Hepatocyte (in vitro differentiated cells): ENCODE results near the gene IKZF2. TPM values are rescaled to one million over a fixed set of nuclear protein-coding genes. Genes with fewer than 3 reads are reported as not detected.

Experiments
- DNase-seq: peaks from one replicate; pipeline ENCODE4 v3.0.0-alpha.2; 2016; ENCODE audit warnings: low spot score
- H2AFZ ChIP-seq: fragments of 200-600 bp; sonication (generic); 2 replicates; pipeline ENCODE4 v1.6.0; 2016; ENCODE audit warnings: antibody characterized with exemption, mild to moderate bottlenecking
- H3K27ac ChIP-seq: fragments of 200-600 bp; sonication (generic); 2 replicates; pipeline ENCODE4 v1.5.1; 2016; ENCODE audit warnings: mild to moderate bottlenecking
- H3K27me3 ChIP-seq: fragments of 200-600 bp; sonication (generic); 2 replicates; pipeline ENCODE4 v1.6.1; 2016
- H3K36me3 ChIP-seq: fragments of 200-600 bp; sonication (generic); replicated peaks from 2 replicates; pipeline ENCODE4 v1.5.1; 2016; ENCODE audit warnings: low read depth; ENCODE audit not compliant: insufficient read depth
- H3K4me1 ChIP-seq: fragments of 200-600 bp; sonication (generic); 2 replicates; pipeline ENCODE4 v1.5.1; 2016; ENCODE audit warnings: mild to moderate bottlenecking, moderate library complexity; ENCODE audit not compliant: insufficient read depth
- H3K4me2 ChIP-seq: fragments of 200-600 bp; sonication (generic); 2 replicates; pipeline ENCODE4 v1.6.0; 2016
- H3K4me3 ChIP-seq: fragments of 200-600 bp; sonication (generic); 2 replicates; pipeline ENCODE4 v1.5.1; 2016; ENCODE audit warnings: mild to moderate bottlenecking
- H3K79me2 ChIP-seq: fragments of 200-600 bp; sonication (generic); 2 replicates; pipeline ENCODE4 v1.6.0; 2017; ENCODE audit warnings: mild to moderate bottlenecking
- H3K9me2 ChIP-seq: fragments of 200-600 bp; sonication (generic); replicated peaks from 2 replicates; pipeline ENCODE4 v1.6.0; 2017; ENCODE audit warnings: mild to moderate bottlenecking; ENCODE audit not compliant: insufficient read depth
- H3K9me3 ChIP-seq: fragments of 200-600 bp; sonication (generic); 2 replicates; pipeline ENCODE4 v1.5.1; 2016; ENCODE audit warnings: low read depth, mild to moderate bottlenecking
- H4K20me1 ChIP-seq: fragments of 200-600 bp; sonication (generic); 2 replicates; pipeline ENCODE4 v1.6.0; 2016; ENCODE audit warnings: mild to moderate bottlenecking; ENCODE audit not compliant: insufficient read depth, poor library complexity, severe bottlenecking
- CTCF ChIP-seq: fragments of 200-600 bp; sonication (generic); IDR thresholded peaks from 2 replicates; pipeline ENCODE4 v1.5.1; 2016; ENCODE audit warnings: antibody characterized with exemption, mild to moderate bottlenecking; ENCODE audit not compliant: poor library complexity
- EZH2 ChIP-seq: fragments of 200-600 bp; sonication (generic); IDR thresholded peaks from 2 replicates; pipeline ENCODE4 v1.6.1; 2016; ENCODE audit warnings: antibody characterized with exemption, mild to moderate bottlenecking, borderline replicate concordance
- EZH2phosphoT487 ChIP-seq: fragments of 200-600 bp; sonication (generic); IDR thresholded peaks from one replicate; pipeline ENCODE4 v1.6.1; 2018; ENCODE audit warnings: antibody characterized with exemption, mild to moderate bottlenecking, low read depth, moderate library complexity; ENCODE audit not compliant: unreplicated experiment, severe bottlenecking
- WGBS: methylation state at CpG from one replicate; pipeline ENCODE4 v1.1.6; 2016; ENCODE audit warnings: low lambda C conversion rate; ENCODE audit errors: missing lambda C conversion rate; 5-methylcytosine and 5-hydroxymethylcytosine counted together
- polyA plus RNA-seq: library from polyadenylated mRNA; unstranded; fragments of >200 nt; fragmentation: Nextera tagmentation; extraction: Ambion mirVana; gene quantifications from 2 replicates; pipeline ENCODE4 v1.2.1, GENCODE V29; 2016
- total RNA-seq: library from RNA; depleted of rRNA; stranded (reverse); fragments of >200 nt; gene quantifications from 2 replicates; pipeline ENCODE4 v1.2.3, GENCODE V29; 2014

IKZF2 gene
- total and polyA plus RNA-seq, 2 experiments from 2014 or later: 1.4 to 13.1 TPM

DNA sequence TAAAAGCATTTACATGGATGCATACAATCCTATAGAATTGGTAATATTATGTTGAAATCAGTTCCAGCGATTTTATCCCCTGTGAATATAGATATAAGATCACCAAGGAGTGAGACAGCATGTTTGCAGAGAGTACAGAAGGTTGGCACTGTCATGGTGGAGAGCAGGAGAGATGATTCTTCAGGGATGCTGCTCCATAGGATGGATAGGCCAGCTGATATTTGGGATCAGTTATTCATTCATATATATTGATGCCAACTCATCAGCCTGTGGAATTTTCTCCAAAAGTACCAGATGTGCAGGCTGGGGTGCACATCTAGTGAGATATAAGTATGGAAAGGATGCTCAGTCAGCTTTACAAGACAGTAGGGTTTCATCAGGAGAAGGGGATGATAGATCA, 139.9 kb downstream of the IKZF2 start:
- no peak overlapping the region for H3K4me3 ChIP-seq
- no peaks in the 10 kb centered on the region for H3K36me3 ChIP-seq
- no peaks in the 10 kb centered on the region for H3K9me2 ChIP-seq
- no peak overlapping the region for H2AFZ ChIP-seq
- H3K79me2 ChIP-seq: no peaks in the 10 kb centered on the region
- WGBS: 79% methylated on average over 1 of the region's 1 CpG
- DNase-seq: no peak
- H3K4me1 ChIP-seq: no peaks in the 10 kb centered on the region
- TF ChIP-seq EZH2: no peak
- no peak for TF ChIP-seq CTCF
- TF ChIP-seq EZH2phosphoT487: no peak
- H3K4me2 ChIP-seq: no peak overlapping the region
- H4K20me1 ChIP-seq: no peaks in the 10 kb centered on the region
- H3K27me3 ChIP-seq: no peaks in the 10 kb centered on the region
- no peaks in the 10 kb centered on the region for H3K9me3 ChIP-seq
- no peak overlapping the region for H3K27ac ChIP-seq

- TF ChIP-seq CTCF (no peak), EZH2 (no peak), EZH2phosphoT487 (no peak)
- no peak overlapping the region for H3K4me2 ChIP-seq
- 87% methylated on average over 1 of the region's 1 CpG for WGBS
- no peak overlapping the region for H2AFZ ChIP-seq
- no peaks in the 10 kb centered on the region for H3K79me2 ChIP-seq
- no peak overlapping the region for H3K27ac ChIP-seq
- no peaks in the 10 kb centered on the region for H3K27me3 ChIP-seq
- H3K4me3 ChIP-seq: no peak overlapping the region
- no peak for DNase-seq
- no peaks in the 10 kb centered on the region for H3K36me3 ChIP-seq
- no peaks in the 10 kb centered on the region for H3K9me3 ChIP-seq
- H4K20me1 ChIP-seq: no peaks in the 10 kb centered on the region
- no peaks in the 10 kb centered on the region for H3K4me1 ChIP-seq
- H3K9me2 ChIP-seq: no peaks in the 10 kb centered on the region
Observed at GRCh38 chr2:213010106-213010779, 141.2 kb downstream of the IKZF2 start.

DNA sequence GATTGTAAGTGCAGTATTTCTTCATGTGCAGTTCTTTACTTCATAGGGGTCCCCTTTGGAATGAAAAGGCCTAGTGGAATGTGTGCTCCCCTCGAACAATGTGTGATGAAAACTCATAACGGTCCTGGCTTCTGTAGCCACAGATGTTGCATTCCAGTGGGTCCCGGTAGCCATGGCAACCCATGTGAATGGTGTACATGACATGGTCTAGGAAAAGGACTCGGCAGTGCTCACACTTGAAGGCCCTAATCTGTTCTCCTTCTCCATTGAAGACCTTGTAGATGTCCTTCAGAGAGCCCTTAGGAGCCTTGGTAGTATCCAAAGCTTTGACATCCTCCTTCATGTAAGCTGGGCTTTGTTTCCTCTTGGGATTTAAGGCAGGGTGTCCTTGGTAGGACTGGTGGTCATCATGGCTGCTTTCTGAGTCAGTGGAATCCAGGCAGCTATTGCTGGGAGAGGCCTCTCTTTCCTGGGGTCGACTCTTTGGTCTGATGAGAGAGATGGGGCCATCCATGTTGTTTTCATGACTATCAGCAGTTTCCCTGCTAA, 144.0 kb downstream of the IKZF2 start:
- Histone ChIP-seq H3K79me2 (no peaks in the 10 kb centered on the region), H3K4me1 (no peaks in the 10 kb centered on the region)
- WGBS: 73% methylated on average over 5 of the region's 5 CpGs

More for the DNA sequence above, 144.0 kb downstream of the IKZF2 start:
- Histone ChIP-seq H3K4me3 (no peak overlapping the region), H3K4me2 (no peak overlapping the region), H3K9me3 (no peaks in the 10 kb centered on the region), H2AFZ (no peak overlapping the region), H3K27me3 (no peaks in the 10 kb centered on the region), H4K20me1 (no peaks in the 10 kb centered on the region), H3K36me3 (no peaks in the 10 kb centered on the region), H3K27ac (no peak overlapping the region), H3K9me2 (no peaks in the 10 kb centered on the region)
- TF ChIP-seq EZH2phosphoT487 (no peak), EZH2 (no peak), CTCF (no peak)
- DNase-seq: no peak
